Stomach (tissue), 4 donors: ENCODE results near the gene MYO9B.

Experiments
- POLR2A ChIP-seq, 4 donors: fragments of 450-650 bp; IDR thresholded peaks; one replicate each; pipeline ENCODE4 v1.6.1; 2016; ENCODE audit warnings: antibody characterized with exemption in 4 of 4, control low read depth in 2 of 4, mild to moderate bottlenecking in 1 of 4, moderate library complexity in 1 of 4
- POLR2AphosphoS5 ChIP-seq, 3 donors: sonication (generic); formaldehyde crosslinking; IDR thresholded peaks; one replicate each; pipeline ENCODE4 v1.6.1; 2016; ENCODE audit warnings: antibody characterized with exemption in 3 of 3
- TF ChIP-seq, protein P1 (sequence below), 7 experiments: fragments of 450-650 bp in 4 of 7; fragments of 200-600 bp in 3 of 7; sonication (generic) in 3 of 7; IDR thresholded peaks; one replicate each; pipeline ENCODE4 v1.5.1; 2016 to 2019; ENCODE audit warnings: antibody characterized with exemption in 7 of 7, control low read depth in 2 of 7, mild to moderate bottlenecking in 1 of 7

DNA sequence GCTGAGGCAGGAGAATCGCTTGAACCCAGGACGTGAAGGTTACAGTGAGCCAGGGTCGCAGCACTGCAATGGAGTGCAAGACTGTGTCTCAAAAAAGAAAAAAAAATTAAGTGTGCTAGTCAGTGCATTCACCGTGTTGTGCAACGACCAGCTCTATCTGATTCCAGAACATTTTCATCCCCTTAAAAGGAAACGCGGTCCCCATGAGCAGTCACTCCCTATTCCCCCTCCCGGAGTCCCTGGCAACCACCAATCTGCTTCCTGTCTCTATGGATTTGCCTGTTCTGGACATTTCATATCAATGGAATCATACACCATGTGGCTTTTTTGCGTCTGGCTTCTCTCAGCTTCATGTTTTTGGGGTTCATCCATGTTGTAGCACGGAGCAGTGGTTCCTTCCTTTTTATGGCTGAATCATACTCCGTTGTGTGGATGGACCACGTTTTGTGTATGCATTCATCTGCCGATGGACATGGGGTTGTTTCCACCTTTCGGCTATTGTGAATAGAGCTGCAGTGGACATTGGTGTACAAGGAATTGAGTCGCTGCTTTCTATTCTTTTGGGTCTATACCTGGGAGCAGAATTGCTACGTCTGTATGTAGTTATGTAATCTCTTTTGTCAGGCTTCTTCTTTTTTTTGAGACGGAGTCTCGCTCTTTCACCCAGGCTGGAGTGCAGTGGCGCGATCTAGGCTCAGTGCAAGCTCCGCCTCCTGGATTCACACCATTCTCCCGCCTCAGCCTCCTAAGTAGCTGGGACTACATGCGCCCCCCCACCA lies 19.8 kb downstream of the MYO9B start:
- TF ChIP-seq POLR2AphosphoS5 (IDR thresholded peaks at IDR 0.05): peak in 1 of 3 donors; percentile 59
- TF ChIP-seq POLR2A (IDR thresholded peaks at IDR 0.05): no peak
- TF ChIP-seq, protein P1, sequence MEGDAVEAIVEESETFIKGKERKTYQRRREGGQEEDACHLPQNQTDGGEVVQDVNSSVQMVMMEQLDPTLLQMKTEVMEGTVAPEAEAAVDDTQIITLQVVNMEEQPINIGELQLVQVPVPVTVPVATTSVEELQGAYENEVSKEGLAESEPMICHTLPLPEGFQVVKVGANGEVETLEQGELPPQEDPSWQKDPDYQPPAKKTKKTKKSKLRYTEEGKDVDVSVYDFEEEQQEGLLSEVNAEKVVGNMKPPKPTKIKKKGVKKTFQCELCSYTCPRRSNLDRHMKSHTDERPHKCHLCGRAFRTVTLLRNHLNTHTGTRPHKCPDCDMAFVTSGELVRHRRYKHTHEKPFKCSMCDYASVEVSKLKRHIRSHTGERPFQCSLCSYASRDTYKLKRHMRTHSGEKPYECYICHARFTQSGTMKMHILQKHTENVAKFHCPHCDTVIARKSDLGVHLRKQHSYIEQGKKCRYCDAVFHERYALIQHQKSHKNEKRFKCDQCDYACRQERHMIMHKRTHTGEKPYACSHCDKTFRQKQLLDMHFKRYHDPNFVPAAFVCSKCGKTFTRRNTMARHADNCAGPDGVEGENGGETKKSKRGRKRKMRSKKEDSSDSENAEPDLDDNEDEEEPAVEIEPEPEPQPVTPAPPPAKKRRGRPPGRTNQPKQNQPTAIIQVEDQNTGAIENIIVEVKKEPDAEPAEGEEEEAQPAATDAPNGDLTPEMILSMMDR (IDR thresholded peaks at IDR 0.05): no peak
